GM18873 (cell line): Measurements from ENCODE around the gene DGKB.

Experiments
- ATAC-seq: cut with Tn5 transposase; IDR thresholded peaks from one replicate; pipeline ENCODE4 v1.9.1; 2021; ENCODE audit warnings: mild to moderate bottlenecking, moderate library complexity, moderate number of reproducible peaks; ENCODE audit not compliant: unreplicated experiment, low FRiP score

Gene DGKB

DNA sequence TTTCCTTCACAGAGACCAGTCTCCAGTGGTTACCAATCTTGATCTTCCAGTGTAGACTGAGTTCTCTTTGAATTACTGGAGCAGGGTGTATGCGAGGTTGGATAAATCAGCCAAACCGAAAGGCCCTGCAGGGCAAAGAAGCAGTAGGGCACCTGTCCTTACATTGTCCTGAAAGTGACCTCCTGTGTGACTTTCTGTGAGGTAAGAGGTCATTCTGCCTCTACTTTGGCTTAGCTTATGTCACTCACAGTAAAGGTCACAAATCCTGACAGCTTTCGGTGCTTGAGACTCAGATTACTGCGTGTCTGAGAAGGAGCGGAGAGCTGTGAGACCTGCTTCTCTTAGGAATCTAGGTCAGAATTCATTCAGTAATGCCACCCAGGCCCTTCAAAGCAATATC lies 660.4 kb downstream of the DGKB start:
- no peak for ATAC-seq

DNA sequence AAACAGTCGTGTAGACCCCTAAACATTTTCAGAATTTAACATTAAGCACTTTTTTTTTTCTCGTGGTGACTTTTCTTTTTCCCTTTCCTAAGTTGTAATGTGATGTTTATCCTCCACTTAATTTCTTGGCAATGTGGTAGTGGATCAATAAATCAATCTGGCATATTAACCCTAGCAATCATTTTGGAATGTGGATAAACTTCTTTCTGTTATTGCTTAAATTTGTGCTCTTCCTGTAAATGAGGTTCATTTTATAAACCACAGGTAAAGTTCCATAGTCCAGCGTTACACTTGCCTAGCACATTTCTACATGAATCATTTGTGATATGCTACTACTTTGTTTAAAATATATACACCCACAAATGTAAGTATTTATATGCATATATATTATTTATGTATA lies 665.7 kb downstream of the DGKB start:
- no peak for ATAC-seq

DNA sequence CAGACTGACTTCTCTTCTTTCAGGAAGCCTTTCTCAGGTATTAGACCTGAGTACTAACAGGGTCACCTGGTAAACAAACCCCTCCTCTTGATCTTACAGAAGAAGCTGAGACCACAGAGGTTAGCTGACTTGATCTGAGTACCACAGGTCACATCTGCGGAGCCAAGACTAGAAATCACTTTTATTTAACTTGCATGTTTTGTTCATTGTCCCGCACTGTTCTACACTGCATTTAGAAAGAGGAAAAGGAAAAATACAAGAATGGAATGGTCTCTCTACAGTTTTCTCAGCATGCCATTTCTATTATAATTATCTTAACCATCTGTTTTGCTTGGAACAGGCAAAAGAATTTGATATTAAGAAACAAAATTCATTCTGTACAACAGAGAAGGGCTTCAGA lies 667.5 kb downstream of the DGKB start:
- no peak for ATAC-seq

DNA sequence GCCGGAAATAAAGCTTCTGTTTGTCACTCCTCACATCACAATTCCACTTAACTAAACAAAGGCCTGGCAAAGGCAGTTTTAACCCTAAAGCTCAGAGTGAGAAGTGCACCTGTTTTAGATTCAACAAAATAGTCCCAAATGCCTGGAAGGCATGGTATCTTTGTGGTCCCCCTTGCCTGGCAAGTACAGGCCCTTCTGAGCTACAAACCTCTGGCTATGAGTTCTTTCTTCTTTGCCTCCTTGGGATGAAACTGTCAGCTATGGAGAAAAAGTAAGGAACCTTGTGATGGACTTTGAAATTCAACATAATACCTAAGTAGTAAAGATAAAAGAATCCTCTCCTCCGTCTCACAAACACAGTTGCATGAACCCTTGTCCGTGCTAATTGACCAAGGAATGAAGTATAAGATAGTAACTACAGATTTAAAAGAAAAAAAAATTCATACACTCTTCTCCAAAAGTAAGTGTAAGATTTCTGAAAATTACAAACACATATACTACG lies 668.6 kb downstream of the DGKB start:
- ATAC-seq, result no peak

DNA sequence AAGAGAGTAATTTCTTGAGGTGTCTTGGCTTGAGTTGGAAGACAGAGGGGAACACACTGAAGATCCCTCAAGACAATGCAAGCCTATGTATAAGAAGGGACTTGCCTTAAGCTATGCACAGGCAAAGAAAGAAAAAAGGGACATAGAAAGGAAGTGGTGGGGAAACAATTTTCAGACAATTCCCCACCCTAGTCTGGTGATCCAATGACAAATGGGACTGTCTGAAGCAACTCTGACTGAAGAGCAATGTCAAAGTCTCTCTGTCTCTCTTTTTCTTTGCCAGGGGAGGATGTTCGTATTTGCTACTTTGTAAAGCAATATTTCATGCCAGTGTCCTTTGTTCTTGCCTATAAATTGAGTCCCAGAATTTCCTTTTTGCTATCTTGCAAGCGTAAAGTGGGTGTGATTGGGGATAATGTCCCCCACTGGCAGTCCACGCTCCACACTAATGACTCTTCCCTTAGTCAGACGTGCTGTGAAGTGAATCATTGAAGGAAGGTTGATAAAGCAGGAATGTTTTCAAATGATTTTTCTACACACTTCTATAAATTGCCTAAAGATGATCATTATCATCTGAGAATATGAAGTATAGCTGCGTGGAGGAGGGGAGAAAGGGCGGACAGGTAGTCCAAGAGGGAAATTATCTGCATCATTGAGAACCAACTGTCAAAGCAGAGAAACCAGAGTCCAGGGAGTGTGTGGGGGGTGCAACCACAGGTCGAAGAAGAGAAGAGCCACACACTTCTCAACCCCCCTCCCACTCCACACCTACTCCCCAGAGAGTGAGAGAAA lies 669.3 kb downstream of the DGKB start:
- no peak for ATAC-seq

DNA sequence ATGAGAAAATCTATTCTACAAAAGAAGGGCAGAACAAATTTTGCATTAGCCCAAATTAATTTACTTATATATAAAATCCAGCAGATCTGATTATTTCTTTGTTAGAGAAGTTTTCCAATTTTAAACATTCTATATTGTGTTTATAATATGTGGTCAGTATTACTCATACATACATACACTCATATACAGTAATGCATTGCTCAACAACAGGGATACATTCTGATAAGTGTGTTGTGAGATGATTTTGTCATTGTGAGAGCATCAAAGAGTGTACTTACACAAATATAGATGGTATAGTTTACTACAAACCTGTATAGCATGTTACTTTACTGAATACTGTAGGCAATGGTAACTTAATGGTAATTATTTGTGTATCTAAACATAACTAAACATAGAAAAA lies 673.5 kb downstream of the DGKB start:
- ATAC-seq, result no peak

DNA sequence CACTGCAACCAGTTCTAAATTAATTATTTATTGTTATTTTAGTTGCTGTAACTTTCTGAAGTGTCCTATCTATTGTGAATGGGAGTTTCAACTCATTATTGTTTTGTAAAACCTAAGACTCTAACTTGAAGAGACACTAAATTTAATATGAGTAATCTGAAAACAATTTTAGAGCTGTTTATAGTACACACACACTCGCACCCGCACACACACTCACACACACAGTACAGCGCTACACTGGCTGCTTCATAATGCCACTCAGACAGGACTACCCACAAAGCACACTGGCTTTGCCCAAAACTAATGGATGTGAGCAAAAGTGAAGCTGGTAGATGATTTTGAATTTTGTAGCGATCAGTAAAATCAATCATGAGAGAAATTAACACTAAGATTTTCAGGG lies 674.2 kb downstream of the DGKB start:
- no peak for ATAC-seq

DNA sequence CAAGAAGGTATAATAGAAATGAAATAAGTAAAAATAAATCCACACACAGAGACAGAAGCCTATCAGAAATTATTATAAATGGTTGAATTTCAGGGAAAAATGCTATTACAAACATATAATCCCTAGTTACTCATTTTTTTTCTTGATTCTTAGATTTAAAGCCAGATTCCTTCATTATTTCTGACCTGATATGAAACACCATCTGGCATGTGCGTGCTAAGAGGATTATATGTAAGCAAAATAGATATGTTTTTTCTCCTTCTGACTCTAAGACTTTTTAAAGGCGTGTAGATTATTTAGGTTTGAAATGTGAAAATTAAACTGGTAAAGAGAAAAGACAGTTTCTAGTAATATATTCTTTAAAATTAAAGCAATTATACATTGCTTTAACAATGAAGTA lies 676.4 kb downstream of the DGKB start:
- ATAC-seq, result no peak

DNA sequence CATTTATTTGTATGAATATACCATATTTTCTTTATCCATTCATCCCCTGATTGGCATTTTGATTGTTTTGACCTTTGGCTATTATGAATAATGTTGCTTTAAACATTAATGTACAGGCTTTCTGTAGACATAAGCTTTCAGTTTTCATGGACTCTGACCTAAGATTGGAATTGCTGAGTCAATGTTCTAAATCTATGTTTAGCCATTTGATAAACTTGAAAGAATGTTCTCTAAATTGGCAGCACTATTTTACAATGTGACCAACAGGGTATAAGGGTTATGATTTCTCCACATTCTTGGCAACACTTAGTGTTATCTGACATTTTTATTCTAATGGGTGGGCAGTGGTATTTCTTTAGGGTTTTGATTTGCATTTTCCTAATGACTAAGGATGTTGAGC lies 683.4 kb downstream of the DGKB start:
- no peak for ATAC-seq

DNA sequence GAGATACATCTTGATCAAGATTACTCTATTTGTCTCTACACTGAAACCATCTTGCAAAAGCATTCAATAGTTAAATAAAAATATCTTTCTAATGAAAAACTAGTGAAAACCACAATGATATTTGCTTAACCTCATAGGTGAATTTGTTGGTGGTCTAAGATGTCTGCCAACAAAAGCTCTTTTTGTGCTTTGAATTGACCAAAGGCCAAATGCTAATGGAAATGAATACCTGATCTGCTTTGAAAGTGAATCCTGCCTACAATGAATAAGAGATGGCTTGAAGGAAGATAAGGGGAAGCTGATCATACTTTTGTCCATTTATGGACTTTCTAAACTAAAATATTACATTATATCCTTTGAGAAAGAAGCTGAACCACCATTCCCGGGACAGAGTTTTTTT lies 684.2 kb downstream of the DGKB start:
- no peak for ATAC-seq

DNA sequence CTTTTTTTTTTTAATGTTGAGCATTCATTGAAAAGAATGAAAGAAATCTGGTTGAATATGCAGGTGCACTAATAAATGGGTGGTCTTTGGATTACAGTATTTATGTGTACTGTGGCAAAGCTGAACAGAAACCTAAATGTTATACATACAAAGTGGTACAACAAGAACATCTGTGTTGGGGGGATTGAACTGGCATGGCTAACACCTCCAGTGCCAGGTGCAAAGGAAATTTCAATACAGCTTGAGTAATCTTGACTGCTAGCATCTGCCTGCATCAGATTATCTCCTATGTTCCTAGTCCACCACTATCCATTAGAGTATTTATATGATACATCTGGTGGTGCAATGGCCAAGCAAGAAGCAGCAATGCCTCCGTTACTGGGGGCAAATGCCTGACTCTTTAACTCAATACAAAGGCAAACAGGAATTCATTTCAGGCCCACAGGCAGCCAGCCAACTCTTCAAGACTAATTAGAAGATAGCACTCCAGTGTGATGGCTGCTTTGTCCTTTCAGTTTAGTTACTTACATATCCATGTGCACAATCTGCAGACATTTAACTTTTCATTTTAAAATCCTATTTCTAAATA lies 692.6 kb downstream of the DGKB start:
- ATAC-seq, result no peak

DNA sequence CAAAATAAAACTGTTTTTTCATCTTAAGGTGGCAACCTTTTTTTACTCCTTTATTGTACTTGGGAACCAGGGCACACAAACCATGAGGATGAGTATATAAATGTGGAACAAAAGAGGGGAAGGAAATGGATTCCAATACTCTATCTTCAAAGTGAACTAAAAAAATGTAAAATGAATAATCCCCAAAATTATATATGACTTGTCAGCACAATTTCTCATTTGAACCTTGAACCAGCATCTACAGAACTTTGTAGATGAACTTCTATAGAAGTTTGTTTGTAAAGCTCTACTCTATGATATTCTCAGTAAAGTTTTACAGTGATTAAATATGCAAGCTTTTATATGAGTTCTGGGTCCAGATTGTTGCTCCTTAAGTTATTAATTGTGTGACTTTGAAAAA lies 694.8 kb downstream of the DGKB start:
- no peak for ATAC-seq

DNA sequence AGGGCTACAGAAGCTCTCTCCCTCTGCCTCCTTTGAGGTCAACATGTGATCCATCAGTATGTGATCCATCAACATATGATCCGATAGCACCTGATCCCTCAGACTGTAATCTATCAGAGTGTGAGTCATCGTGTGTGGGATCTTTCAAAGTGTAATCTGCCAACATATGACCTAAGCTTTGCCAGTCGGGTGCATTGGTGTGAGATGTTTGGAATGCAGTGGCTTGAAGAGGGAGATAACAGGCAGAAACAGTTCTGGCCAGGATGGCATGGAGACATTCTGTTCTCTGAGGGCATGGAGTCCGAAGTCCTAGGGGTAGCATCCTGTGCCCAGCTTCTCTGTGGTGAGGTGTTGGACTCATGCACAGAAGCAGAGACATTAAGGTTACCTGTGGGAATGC lies 695.4 kb downstream of the DGKB start:
- no peak for ATAC-seq

DNA sequence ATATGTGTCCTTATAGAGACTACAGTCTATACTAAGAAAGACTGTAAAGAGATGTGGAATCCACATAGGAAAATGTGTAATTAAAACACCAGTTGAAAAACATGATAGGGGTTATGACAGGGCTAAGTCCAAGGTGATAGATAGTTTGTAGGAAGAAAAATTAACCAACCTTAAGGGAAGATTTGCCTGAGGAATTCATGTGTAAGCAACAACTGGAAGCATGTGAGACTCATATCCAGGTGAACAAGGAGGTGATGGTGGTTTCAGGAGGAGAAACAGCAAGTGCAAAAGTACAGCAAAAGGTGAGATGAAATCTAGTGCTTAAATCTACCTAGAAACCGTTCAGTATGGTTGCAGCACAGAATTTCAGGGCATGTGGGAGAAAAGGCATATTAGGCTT lies 696.4 kb downstream of the DGKB start:
- ATAC-seq, result no peak

DNA sequence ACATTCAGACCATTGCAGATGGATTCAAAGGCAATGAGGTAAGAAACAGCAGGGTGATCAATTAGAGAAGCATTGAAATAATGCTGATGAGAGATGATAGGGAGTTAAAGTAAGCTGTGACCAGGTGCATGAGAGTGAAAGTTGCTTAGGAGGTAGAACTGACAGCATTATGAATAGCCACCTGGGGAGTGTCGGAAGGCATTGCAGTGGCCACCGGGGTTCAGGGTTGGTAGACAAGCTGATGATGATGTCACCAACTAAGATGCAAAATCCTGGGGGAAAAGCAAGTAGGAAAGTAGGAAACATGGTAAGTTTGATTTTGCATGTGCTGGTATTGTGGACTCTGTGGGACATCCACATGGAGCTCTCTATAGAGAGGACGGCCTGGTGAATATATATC lies 701.2 kb downstream of the DGKB start:
- no peak for ATAC-seq

DNA sequence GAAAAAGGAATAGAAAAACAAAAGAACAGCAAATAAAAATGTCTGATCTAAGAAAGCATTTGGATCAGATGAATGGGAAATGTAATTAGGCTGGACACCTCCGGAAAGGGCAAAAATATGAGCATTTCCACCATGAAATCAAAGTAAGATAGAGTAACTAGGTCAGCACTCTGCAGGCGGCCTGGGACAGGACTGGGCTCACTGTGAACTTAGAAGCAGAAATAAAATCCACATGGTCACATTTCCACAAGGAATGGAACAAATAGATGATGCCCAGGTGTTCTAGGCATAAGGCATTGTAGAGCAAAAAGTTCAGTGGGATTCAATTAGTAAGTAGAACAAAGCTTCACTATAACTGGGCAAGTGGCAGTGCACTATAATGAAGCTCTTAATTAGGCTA lies 703.2 kb downstream of the DGKB start:
- ATAC-seq, result no peak

DNA sequence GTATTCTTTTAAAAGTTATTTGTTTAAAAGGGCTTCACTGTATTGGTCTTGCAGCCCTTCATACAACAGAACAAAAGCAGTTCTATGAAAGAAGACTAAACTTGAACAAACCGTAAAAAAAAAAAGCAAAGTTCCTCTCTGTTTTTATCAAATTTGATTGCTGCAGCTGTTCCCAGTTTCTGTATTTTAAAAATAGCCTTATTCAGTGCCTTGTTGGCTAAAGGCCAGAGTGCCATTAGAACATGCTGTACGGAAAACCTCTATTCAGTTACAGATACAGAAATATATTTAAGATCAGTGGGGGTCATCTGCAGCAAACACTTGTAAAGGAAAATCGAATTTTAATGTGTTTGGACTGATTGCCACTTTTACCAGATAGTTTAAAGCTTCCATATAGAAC lies 705.3 kb downstream of the DGKB start:
- ATAC-seq, result no peak

DNA sequence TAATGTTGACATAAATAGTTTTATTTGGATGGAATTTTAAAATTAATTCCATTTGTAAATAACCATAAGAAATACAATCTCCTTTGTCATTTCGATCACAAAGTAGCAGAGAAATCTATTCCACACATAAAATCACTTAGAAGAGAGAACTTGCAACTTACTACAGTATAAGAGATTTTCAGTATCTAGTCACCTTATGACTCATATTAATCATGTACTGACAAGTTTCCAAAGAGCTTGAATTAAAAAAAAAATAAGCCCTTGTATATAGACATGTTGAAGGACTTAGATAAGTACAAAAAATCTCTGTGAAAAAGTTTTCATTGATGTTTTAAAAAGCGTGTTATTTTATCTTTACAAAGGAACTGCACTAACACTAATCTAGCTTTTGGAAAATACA lies 706.0 kb downstream of the DGKB start:
- no peak for ATAC-seq

DNA sequence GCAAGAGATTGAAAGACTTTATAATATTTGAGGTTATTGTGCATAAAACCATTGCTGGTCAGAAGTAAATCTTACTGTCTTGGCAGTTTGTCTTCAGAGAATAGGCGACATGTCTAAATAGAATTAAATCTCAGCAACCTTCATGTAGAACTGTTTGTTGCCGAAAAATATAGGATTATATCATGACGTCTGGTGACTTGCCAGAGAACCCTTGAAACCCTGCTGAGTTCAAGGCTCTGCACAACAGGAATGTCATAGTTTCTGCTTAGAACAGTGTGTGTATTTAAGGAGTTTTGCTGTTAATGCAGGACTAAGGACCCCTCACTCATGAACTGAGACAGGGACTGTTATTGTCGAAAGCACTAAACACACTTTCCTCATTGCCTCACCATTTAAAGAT lies 706.7 kb downstream of the DGKB start:
- ATAC-seq, result no peak

DNA sequence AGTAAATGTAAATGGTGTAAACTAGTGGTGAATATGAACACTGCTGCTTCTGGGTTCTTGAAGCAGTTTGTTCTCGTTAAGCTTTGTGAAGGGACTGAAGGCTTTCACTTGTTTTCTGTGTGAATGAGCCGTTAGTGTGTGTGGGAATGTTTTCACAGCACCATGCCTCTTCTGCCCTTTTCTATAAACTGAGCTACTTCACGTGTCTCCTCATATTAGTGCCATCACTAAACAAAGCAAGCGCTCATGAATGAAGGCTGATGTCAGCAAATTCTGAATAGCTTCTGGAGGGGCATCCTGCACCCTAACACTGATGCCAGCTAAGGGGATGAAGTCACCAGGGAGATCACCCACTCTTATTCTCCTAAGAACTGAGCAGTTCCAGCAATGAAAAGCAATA lies 707.5 kb downstream of the DGKB start:
- ATAC-seq, result no peak

DNA sequence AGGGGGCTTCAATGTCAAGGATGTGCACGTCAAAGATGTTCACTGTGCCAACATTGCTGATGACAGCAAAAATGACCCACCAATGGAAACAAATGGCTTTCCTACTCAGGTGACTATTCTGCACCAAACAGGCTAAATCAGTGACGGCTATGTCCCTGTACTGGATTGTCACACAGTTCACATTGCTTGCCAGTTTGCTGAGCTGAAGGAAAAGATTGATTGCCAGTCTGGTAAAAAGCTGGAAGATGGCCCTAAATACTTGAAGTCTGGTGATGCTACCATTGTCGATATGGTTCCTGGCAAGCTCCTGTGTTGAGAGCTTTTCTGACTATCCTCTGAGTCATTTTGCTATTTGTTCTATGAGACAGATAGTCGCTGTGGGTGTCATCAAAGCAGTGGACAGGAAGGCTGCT lies 710.9 kb downstream of the DGKB start:
- no peak for ATAC-seq

DNA sequence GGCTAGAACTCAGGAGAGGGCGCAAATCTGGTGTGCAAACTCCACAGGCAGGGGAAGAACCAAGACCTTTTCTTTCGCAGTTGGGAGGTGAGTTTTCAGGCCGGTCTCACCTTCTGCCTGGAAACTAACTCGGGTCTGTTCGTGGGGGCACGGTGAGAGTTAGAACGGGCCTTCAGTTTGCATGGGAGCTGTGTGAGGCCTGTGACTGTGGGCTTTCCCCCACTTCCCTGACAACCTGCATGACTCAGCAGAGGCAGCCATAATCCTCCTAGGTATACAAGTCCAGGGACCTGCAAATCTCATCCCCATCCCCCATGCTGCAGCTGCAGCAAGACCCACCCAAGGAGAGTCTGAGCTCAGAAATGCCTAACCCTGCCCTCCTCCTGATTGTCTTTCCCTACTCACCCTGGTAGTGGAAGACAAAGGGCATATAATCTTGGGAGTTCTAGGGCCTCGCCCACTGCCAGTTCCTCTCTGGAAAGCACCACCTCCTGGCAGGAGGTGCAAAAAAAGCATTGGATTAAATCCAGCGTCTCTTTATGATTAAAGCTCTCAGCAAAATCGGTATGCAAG lies 718.2 kb downstream of the DGKB start:
- no peak for ATAC-seq
